K562 (cell line): ENCODE data around the gene CCP110. TPM values are rescaled to one million over a fixed set of nuclear protein-coding genes. Genes with fewer than 3 reads are reported as not detected.

Experiments used
- AFF4 ChIP-seq: sonication (generic); formaldehyde crosslinking; IDR thresholded peaks from 2 replicates; pipeline ENCODE4 v1.8.0; 2023; ENCODE audit warnings: mild to moderate bottlenecking, missing genetic modification reagents
- BACH1 ChIP-seq: fragments of 200-800 bp; sonication (Bioruptor generic); IDR thresholded peaks from 2 replicates; pipeline ENCODE4 v1.6.1; 2016; ENCODE audit warnings: missing genetic modification characterization, missing compliant biosample characterization
- ERF ChIP-seq: fragments of 450-650 bp; formaldehyde crosslinking; IDR thresholded peaks from 2 replicates; pipeline ENCODE4 v1.4.0; 2020; ENCODE audit warnings: mild to moderate bottlenecking, mixed read lengths
- GTF2E2 ChIP-seq: fragments of 200-800 bp; sonication (Bioruptor generic); IDR thresholded peaks from 2 replicates; pipeline ENCODE4 v1.6.1; 2016; ENCODE audit warnings: missing genetic modification characterization, missing compliant biosample characterization
- HSF4 ChIP-seq: fragments of 250-450 bp; sonication (Bioruptor Pico); IDR thresholded peaks from 2 replicates; pipeline ENCODE4 v2.1.2; 2022; ENCODE audit warnings: mild to moderate bottlenecking, moderate library complexity, borderline replicate concordance
- MAFG ChIP-seq: fragments of 450-650 bp; conservative IDR thresholded peaks from 2 replicates; pipeline ENCODE4 v1.6.1; 2016; ENCODE audit warnings: missing genetic modification characterization, missing compliant biosample characterization
- MAX ChIP-seq: sonication (generic); formaldehyde crosslinking; IDR thresholded peaks from 2 replicates; pipeline ENCODE4 v1.9.0; 2022; ENCODE audit warnings: mild to moderate bottlenecking, missing genetic modification reagents
- MCM3 ChIP-seq: fragments of 450-650 bp; IDR thresholded peaks from 2 replicates; pipeline ENCODE4 v1.6.1; 2016
- NEUROD1 ChIP-seq: fragments of 150-350 bp; IDR thresholded peaks from 2 replicates; pipeline ENCODE4 v1.6.1; 2014; ENCODE audit warnings: borderline replicate concordance, low read length, low read depth; ENCODE audit not compliant: partially characterized antibody
- NFE2 ChIP-seq: IDR thresholded peaks from 2 replicates; pipeline ENCODE4 v1.6.1; 2014; ENCODE audit warnings: antibody characterized with exemption, low read depth
- NFYB ChIP-seq: IDR thresholded peaks from 2 replicates; pipeline ENCODE4 v1.6.1; 2011; ENCODE audit warnings: mild to moderate bottlenecking, moderate library complexity; ENCODE audit not compliant: insufficient read length; ENCODE audit errors: extremely low read depth
- NONO ChIP-seq, 2 experiments: fragments of 200-400 bp in 1 of 2; fragments of 450-650 bp in 1 of 2; formaldehyde crosslinking in 1 of 2; IDR thresholded peaks; 2 replicates each; pipeline ENCODE4 v1.6.1; 2017; ENCODE audit warnings: low read depth in 2 of 2, mild to moderate bottlenecking in 2 of 2, moderate library complexity in 2 of 2, low read length in 1 of 2
- NRF1 ChIP-seq, 2 experiments: fragments of 450-650 bp; IDR thresholded peaks in 1 of 2; conservative IDR thresholded peaks in 1 of 2; 2 replicates each; pipeline ENCODE4 v1.6.1; 2014; ENCODE audit warnings: mild to moderate bottlenecking in 2 of 2
- POLR2A ChIP-seq: fragments of 450-650 bp; conservative IDR thresholded peaks from 2 replicates; pipeline ENCODE4 v1.6.1; 2016
- RB1 ChIP-seq: fragments of 450-650 bp; IDR thresholded peaks from 2 replicates; pipeline ENCODE4 v1.6.1; 2017; ENCODE audit warnings: low read depth, mild to moderate bottlenecking
- SRSF1 ChIP-seq: fragments of 200-400 bp; formaldehyde crosslinking; IDR thresholded peaks from 2 replicates; pipeline ENCODE4 v1.6.1; 2017; ENCODE audit warnings: mild to moderate bottlenecking, low read depth, low read length, moderate library complexity
- TEAD1 ChIP-seq, 2 experiments: fragments of 450-650 bp in 1 of 2; sonication (generic) in 1 of 2; formaldehyde crosslinking; IDR thresholded peaks; 2 replicates each; pipeline versions ENCODE4 v1.4.0 to v1.8.0; 2020 to 2022; ENCODE audit warnings: mild to moderate bottlenecking in 2 of 2, missing genetic modification reagents in 1 of 2
- TRIM24 ChIP-seq, 2 experiments: fragments of 450-650 bp; IDR thresholded peaks; 2 replicates each; pipeline ENCODE4 v1.6.1; 2016
- ZNF561 ChIP-seq: fragments of 450-650 bp; formaldehyde crosslinking; conservative IDR thresholded peaks from 2 replicates; pipeline ENCODE4 v1.4.0; 2020; ENCODE audit warnings: mild to moderate bottlenecking, moderate library complexity
- polyA plus RNA-seq, 8 experiments: library from polyadenylated mRNA; depleted of rRNA in 4 of 8; stranded (reverse) in 5 of 8; unstranded in 3 of 8; fragments of >200 nt; fragmentation: Nextera tagmentation in 2 of 8; fragmentation: Illumina TruSeq in 1 of 8; extraction: Ambion mirVana in 2 of 8; extraction: Trizol in 1 of 8; gene quantifications; 2 replicates each; pipeline versions ENCODE4 v1.2.1 to v1.2.3, GENCODE V29; 2011 to 2014; ENCODE audit warnings: inconsistent platforms in 1 of 8, missing spikeins in 1 of 8
- total RNA-seq, 7 experiments: library from RNA; depleted of rRNA in 6 of 7; stranded (reverse); fragments of >200 nt in 6 of 7; fragmentation: Illumina TruSeq in 2 of 7; extraction: Trizol in 2 of 7; gene quantifications; 2 replicates each; pipeline versions ENCODE4 v1.2.1 to v1.2.3, GENCODE V29; 2011 to 2021; ENCODE audit warnings: low replicate concordance in 1 of 7

Gene CCP110
- total and polyA plus RNA-seq, 9 of the 15 experiments (the other 6 are each of a cell fraction or from before 2014, with no cell fraction given), result 3.5 to 16.1 (median 12.1) TPM

GRCh38 chr16:19521471-19522396, 2.0 kb upstream of the CCP110 start, which contains the start of gene GDE1 (continued):
- no peak for TF ChIP-seq BACH1 (tag)
- TF ChIP-seq MAX (CRISPR knock-in tag), result 0 out of 2 replicates have a peak, but pooled peaks have one; percentile 37
- TF ChIP-seq TEAD1 (CRISPR knock-in tag; IDR thresholded peaks at IDR 0.05), result peak; percentile 32 to 65; a peak in 1 of 4 replicates
- 0 out of 2 replicates have a peak, but pooled peaks have one; percentile 15 for TF ChIP-seq ERF (CRISPR knock-in tag)
- TF ChIP-seq MCM3, result no peak
- 0 out of 2 replicates have a peak, but pooled peaks have one; percentile 44 for TF ChIP-seq RB1
- peak; percentile 30 for TF ChIP-seq NFYB
- TF ChIP-seq GTF2E2 (tag), result 0 out of 2 replicates have a peak, but pooled peaks have one; percentile 51
- peak; percentile 41 for TF ChIP-seq NEUROD1
- no peak for TF ChIP-seq TRIM24 (IDR thresholded peaks at IDR 0.05)
- TF ChIP-seq NONO (IDR thresholded peaks at IDR 0.05; ENCODE audit: low read depth in 2 of 2, low read length in 1 of 2), result 0 out of 4 replicates have a peak, but pooled peaks of 1 of the 2 experiments have one; percentile 7
- no peak for TF ChIP-seq NFE2
- peak in 1 of 2 experiments; percentile 56 for TF ChIP-seq NRF1 (conservative IDR thresholded peaks at IDR 0.05 in 1 of 2, IDR thresholded peaks at IDR 0.05 in 1 of 2)
- TF ChIP-seq MAFG (tag), result no peak
- peak; percentile 78 for TF ChIP-seq POLR2A
- no peak for TF ChIP-seq HSF4 (CRISPR knock-in tag)
- no peak for TF ChIP-seq ZNF561 (CRISPR knock-in tag)
- TF ChIP-seq AFF4 (CRISPR knock-in tag), result 0 out of 2 replicates have a peak, but pooled peaks have one; percentile 90
- no peak for TF ChIP-seq SRSF1
